OCI-LY3 (cell line): ENCODE measurements around the gene ARF1.

Experiments
- EZH2phosphoT487 ChIP-seq: fragments of 200-600 bp; shearing (Covaris generic); IDR thresholded peaks from 2 replicates; pipeline ENCODE4 v1.6.1; 2018; ENCODE audit warnings: antibody characterized with exemption, mixed run types, low read depth
- TF ChIP-seq, protein P1 (sequence below): fragments of 200-600, 300-600 bp; sonication (generic); IDR thresholded peaks from 2 replicates; pipeline ENCODE4 v1.5.1; 2014; ENCODE audit warnings: antibody characterized with exemption, low read length, low read depth

DNA sequence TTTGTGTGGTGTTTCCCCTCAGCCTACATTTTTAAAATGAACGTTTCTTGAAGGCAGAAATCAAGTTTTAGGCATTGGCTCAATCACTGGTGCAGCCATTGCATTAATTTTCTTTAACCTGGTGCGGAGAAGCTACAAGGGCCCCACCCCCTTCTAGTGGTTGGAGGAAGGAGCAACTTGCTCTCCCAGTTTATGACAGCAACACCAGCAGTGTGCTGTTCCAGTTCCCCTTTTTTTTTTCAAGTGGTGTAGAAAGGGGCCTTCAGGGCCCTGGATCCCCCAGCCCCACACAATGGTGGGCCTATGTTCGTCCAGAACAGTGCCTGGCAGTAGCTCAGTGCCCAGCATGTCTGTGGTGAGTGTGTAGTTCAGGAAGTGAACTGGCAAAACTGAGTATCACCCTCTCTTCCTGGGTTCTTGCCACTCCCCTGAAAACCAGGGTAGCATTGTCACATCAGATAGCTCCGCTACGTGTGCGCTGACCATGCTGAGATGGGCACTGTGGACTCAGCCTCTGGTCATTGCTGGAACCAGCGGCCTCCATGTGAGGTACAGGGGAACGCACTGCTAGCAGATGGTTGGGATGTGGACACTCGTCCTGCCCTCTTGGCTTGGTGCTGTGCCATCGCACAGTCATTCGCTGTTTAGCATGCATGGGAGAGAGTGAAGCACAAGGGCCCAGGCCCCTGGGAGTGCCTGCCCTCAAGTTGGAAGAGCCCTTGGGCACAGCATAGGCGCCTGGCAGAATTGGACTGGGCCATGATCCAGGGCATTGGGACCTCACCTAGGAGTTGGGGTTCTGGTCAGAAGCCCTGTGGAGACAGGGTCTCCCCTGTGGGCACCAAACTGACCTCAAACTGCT, 7.2 kb downstream of the ARF1 start:
- TF ChIP-seq, protein P1, sequence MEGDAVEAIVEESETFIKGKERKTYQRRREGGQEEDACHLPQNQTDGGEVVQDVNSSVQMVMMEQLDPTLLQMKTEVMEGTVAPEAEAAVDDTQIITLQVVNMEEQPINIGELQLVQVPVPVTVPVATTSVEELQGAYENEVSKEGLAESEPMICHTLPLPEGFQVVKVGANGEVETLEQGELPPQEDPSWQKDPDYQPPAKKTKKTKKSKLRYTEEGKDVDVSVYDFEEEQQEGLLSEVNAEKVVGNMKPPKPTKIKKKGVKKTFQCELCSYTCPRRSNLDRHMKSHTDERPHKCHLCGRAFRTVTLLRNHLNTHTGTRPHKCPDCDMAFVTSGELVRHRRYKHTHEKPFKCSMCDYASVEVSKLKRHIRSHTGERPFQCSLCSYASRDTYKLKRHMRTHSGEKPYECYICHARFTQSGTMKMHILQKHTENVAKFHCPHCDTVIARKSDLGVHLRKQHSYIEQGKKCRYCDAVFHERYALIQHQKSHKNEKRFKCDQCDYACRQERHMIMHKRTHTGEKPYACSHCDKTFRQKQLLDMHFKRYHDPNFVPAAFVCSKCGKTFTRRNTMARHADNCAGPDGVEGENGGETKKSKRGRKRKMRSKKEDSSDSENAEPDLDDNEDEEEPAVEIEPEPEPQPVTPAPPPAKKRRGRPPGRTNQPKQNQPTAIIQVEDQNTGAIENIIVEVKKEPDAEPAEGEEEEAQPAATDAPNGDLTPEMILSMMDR, result no peak
- no peak for TF ChIP-seq EZH2phosphoT487
